ENCODE results near the gene TMEM229B. TPM values are rescaled to one million over a fixed set of nuclear protein-coding genes. Genes with fewer than 3 reads are reported as not detected.

TMEM229B gene
- total RNA-seq, result 10 to 100 TPM; 19.0 to 41.7 (median 32.3) TPM
- 37.1 TPM for total RNA-seq (2013)
- total RNA-seq, result 1.2 to 54.1 (median 24.7) reads per million in 29 experiments

DNA sequence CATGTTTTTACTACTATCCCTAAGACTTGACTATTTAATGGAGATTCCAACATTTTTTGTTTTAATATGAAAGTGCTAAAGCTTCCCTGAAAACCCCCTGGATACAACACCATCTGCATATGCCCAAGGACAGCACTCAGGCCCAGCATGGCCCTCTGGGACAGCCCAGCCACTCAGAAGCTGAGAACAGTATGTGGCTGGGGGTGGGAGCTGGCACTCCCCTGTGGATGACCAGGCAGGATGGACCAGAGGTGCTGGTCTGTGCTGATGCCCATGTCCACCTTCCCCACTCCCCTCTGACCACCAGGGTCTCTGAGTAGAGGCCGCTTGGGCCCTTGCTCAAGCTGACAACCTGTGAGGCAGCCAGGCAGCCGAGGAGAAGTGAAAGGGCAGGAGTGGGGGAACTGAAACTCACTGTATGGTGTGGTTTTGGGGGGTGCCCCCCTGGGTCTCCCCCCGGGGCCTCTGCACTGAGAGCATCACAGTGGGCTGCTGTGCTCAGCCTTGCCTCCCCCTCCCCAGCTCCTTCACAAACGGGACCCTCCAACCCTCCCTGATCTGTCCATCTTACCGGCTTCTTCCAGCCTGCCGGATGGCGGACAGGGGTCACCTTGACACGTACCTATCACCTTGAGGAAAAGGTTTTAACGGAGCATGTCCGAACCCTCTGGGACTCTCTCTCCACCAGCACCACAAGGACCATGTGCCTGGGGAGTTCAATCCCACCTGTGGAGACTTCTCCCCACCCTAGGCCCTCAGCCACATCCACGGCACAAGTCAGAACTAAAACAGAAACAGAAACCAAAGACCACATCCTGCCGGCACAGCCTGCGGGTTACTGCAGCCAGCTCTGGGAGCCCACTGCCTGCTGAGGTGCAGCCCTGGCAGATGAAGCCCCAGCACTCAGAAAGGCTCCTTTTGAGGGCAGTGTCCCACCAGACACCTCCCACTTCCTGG is at the start of gene TMEM229B:
Gene TMEM229B (minus strand): TSS at position 785 of the 957 bp plus-strand sequence. CDS start 14,798 bp downstream, outside the sequence.
- Histone ChIP-seq H3K27ac (ENCODE audit: low read length) (peak within 1 kb of the TSS; percentile 95), H3K4me1 (ENCODE audit: control insufficient read depth in 1 of 2, extremely low read depth in 1 of 2, insufficient read depth in 2 of 2, low read length in 2 of 2) (peaks cover 15 to 53% of the 10 kb centered on the region in 2 experiments), H3K27me3 (replicated peaks in 1 of 2; ENCODE audit: control insufficient read depth in 2 of 2, extremely low read depth in 1 of 2, insufficient read depth in 2 of 2, low read length in 1 of 2) (no peaks in the 10 kb centered on the region), H3K4me3 (ENCODE audit: control insufficient read depth in 1 of 2, extremely low read depth in 1 of 2, low read length in 1 of 2) (peak within 1 kb of the TSS; percentile 79 to 82), H3K9me3 (no peaks in the 10 kb centered on the region), H3K36me3 (ENCODE audit: control insufficient read depth in 2 of 2, extremely low read depth in 1 of 2, insufficient read depth in 1 of 2, low read length in 1 of 2) (peaks cover 12 to 33% of the 10 kb centered on the region in 2 donors)
- peaks cover 73 to 86% (median 84%) of the 10 kb centered on the region in 3 donors for H3K4me1 Mint-ChIP-seq
- peak within 1 kb of the TSS; percentile 99 to 100 for H3K27ac Mint-ChIP-seq
- under 1% methylated on average over 9 of the region's 13 CpGs for WGBS (ENCODE audit: insufficient coverage)
- POLR2A ChIA-PET, result interaction anchor here in 1 of 2 donors (0.5 kb wide), 1 partner anchor 12 kb away, joined by 4 read pairs; no protein-coding TSS in a partner anchor
- ATAC-seq (replicated peaks in 1 of 4) (peak; percentile 98 to 99 (median 99)), DNase-seq (peak; percentile 59 to 85 (median 74))
- no peaks in the 10 kb centered on the region for H3K27me3 Mint-ChIP-seq
- peaks cover 38% of the 10 kb centered on the region for H3K36me3 Mint-ChIP-seq
- peak within 1 kb of the TSS; percentile 94 to 97 (median 96) for H3K4me3 Mint-ChIP-seq
- CTCF ChIA-PET, result interaction anchor here (0.5 to 1.1 kb wide), 3 partner anchors 11 to 103 kb away, joined by 3 read pairs; no protein-coding TSS in a partner anchor
- H3K9me3 Mint-ChIP-seq, result peaks cover 1 to 8% (median 7%) of the 10 kb centered on the region in 3 donors

GRCh38 chr14:67537736-67538135 is 49.2 kb upstream of the TMEM229B start:
- CTCF ChIA-PET, result interaction anchor here in 1 of 2 donors (0.6 to 1.5 kb wide), 2 partner anchors 78 to 110 kb away, joined by 3 read pairs; no protein-coding TSS in a partner anchor

DNA sequence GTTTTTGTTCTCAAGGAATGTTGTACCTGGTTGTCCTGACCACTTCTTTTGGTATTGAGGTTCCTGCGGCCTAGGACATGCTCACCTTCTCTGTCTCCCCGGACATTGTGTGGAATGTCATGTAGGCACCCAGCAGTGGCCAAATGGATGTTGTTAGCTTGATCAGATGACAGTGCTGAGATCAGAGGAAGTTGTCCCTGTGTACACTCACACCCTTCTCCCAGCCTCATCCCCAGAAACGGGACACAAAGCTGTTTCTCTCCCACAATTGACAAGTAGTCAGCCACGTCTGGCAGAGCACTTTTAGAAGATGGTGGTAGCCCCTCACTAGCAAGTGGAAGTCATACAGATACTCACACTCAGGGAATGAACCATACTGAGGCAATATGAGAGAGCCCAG is 47.6 kb upstream of the TMEM229B start:
- ChIA-PET CTCF (interaction anchor here in 1 of 2 donors (0.6 kb wide), 1 partner anchor 84 kb away, joined by 3 read pairs; no protein-coding TSS in a partner anchor), POLR2A (interaction anchor here in 1 of 2 donors (0.6 kb wide), 1 partner anchor 47 kb away, joined by 4 read pairs; no protein-coding TSS in a partner anchor)
- no peaks in the 10 kb centered on the region for H3K9me3 Mint-ChIP-seq
- H3K36me3 ChIP-seq (ENCODE audit: control insufficient read depth in 2 of 2, extremely low read depth in 1 of 2, insufficient read depth in 1 of 2, low read length in 1 of 2), result no peaks in the 10 kb centered on the region
- peaks cover 0 to 23% of the 10 kb centered on the region in 2 experiments for H3K27me3 ChIP-seq (replicated peaks in 1 of 2; ENCODE audit: control insufficient read depth in 2 of 2, extremely low read depth in 1 of 2, insufficient read depth in 2 of 2, low read length in 1 of 2)
- no peak overlapping the region for H3K4me3 Mint-ChIP-seq
- H3K4me3 ChIP-seq (ENCODE audit: control insufficient read depth in 1 of 2, extremely low read depth in 1 of 2, low read length in 1 of 2), result no peak overlapping the region
- H3K9me3 ChIP-seq, result no peaks in the 10 kb centered on the region
- H3K36me3 Mint-ChIP-seq, result no peaks in the 10 kb centered on the region
- WGBS (ENCODE audit: insufficient coverage), result 73% methylated on average over 2 of the region's 4 CpGs
- H3K27ac Mint-ChIP-seq, result no peak overlapping the region
- ATAC-seq (replicated peaks in 1 of 4) (no peak), DNase-seq (no peak)
- H3K27me3 Mint-ChIP-seq, result peaks cover 18 to 36% of the 10 kb centered on the region in 2 donors
- peaks cover 0 to 12% of the 10 kb centered on the region in 2 experiments for H3K4me1 ChIP-seq (ENCODE audit: control insufficient read depth in 1 of 2, extremely low read depth in 1 of 2, insufficient read depth in 2 of 2, low read length in 2 of 2)
- H3K27ac ChIP-seq (ENCODE audit: low read length), result no peak overlapping the region
- peaks cover 0 to 8% (median 7%) of the 10 kb centered on the region in 3 donors for H3K4me1 Mint-ChIP-seq

More at GRCh38 chr14:67537736-67538135, 49.2 kb upstream of the TMEM229B start:
- H3K27me3 ChIP-seq (replicated peaks in 1 of 2; ENCODE audit: control insufficient read depth in 2 of 2, extremely low read depth in 1 of 2, insufficient read depth in 2 of 2, low read length in 1 of 2), result peaks cover 3 to 25% of the 10 kb centered on the region in 2 experiments
- Mint-ChIP-seq H3K9me3 (no peaks in the 10 kb centered on the region), H3K27me3 (peaks cover 24 to 38% of the 10 kb centered on the region in 2 donors), H3K27ac (no peak overlapping the region), H3K4me3 (no peak overlapping the region), H3K36me3 (no peaks in the 10 kb centered on the region), H3K4me1 (peaks cover 6 to 12% (median 11%) of the 10 kb centered on the region in 3 donors)
- H3K9me3 ChIP-seq, result no peaks in the 10 kb centered on the region
- no CpG with 5 or more reads among the region's 3 CpGs for WGBS (ENCODE audit: insufficient coverage)
- no peaks in the 10 kb centered on the region for H3K36me3 ChIP-seq (ENCODE audit: control insufficient read depth in 2 of 2, extremely low read depth in 1 of 2, insufficient read depth in 1 of 2, low read length in 1 of 2)
- ATAC-seq (replicated peaks in 1 of 4) (no peak), DNase-seq (no peak)
- H3K4me3 ChIP-seq (ENCODE audit: control insufficient read depth in 1 of 2, extremely low read depth in 1 of 2, low read length in 1 of 2), result no peak overlapping the region
- peaks cover 0 to 12% of the 10 kb centered on the region in 2 experiments for H3K4me1 ChIP-seq (ENCODE audit: control insufficient read depth in 1 of 2, extremely low read depth in 1 of 2, insufficient read depth in 2 of 2, low read length in 2 of 2)
- POLR2A ChIA-PET, result no interaction called here
- H3K27ac ChIP-seq (ENCODE audit: low read length), result no peak overlapping the region

DNA sequence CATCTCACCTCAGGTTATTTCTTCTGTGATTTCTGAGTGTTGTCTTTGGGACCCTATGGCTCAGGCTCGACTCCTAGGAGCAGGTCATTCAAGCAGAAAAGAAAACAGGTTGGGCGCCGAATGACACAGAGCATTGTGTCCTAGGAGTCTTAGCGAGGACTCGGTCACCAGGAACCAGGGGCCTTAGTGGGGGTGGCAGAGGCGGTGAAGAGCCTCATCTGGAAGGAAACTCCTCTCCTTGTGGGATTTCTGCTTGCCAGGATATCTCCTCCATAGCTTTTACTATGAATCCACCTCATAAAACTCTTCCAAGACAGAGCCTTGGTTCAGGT is 45.2 kb upstream of the TMEM229B start:
- Mint-ChIP-seq H3K36me3 (no peaks in the 10 kb centered on the region), H3K27me3 (peaks cover 18 to 38% of the 10 kb centered on the region in 2 donors), H3K27ac (no peak overlapping the region), H3K4me1 (peaks cover 0 to 8% (median 7%) of the 10 kb centered on the region in 3 donors), H3K4me3 (peak overlapping the region; percentile 69 to 75 (median 73)), H3K9me3 (no peaks in the 10 kb centered on the region)
- Histone ChIP-seq H3K27ac (ENCODE audit: low read length) (no peak overlapping the region), H3K4me3 (ENCODE audit: control insufficient read depth in 1 of 2, extremely low read depth in 1 of 2, low read length in 1 of 2) (peak overlapping the region in 1 of 2 donors; percentile 68), H3K27me3 (replicated peaks in 1 of 2; ENCODE audit: control insufficient read depth in 2 of 2, extremely low read depth in 1 of 2, insufficient read depth in 2 of 2, low read length in 1 of 2) (peaks cover 0 to 25% of the 10 kb centered on the region in 2 experiments), H3K4me1 (ENCODE audit: control insufficient read depth in 1 of 2, extremely low read depth in 1 of 2, insufficient read depth in 2 of 2, low read length in 2 of 2) (peaks cover 0 to 12% of the 10 kb centered on the region in 2 experiments), H3K36me3 (ENCODE audit: control insufficient read depth in 2 of 2, extremely low read depth in 1 of 2, insufficient read depth in 1 of 2, low read length in 1 of 2) (no peaks in the 10 kb centered on the region), H3K9me3 (no peaks in the 10 kb centered on the region)
- ATAC-seq (replicated peaks in 1 of 4) (no peak), DNase-seq (no peak)
- WGBS (ENCODE audit: insufficient coverage), result 71% methylated on average over 5 of the region's 6 CpGs
- POLR2A ChIA-PET, result no interaction called here
- CTCF ChIA-PET, result no interaction called here

GRCh38 chr14:67532998-67533753 is 44.7 kb upstream of the TMEM229B start, which contains the start of gene PLEKHH1:
Gene PLEKHH1 (plus strand): TSS chr14:67533290. CDS start chr14:67541868, 8,578 bp downstream.
- ATAC-seq (replicated peaks in 1 of 4) (peak; percentile 86 to 93 (median 92)), DNase-seq (peak in 27 of 35 experiments; percentile 4 to 55 (median 26))
- Histone ChIP-seq H3K27ac (ENCODE audit: low read length) (no peak within 1 kb of the TSS), H3K9me3 (no peaks in the 10 kb centered on the region), H3K27me3 (replicated peaks in 1 of 2; ENCODE audit: control insufficient read depth in 2 of 2, extremely low read depth in 1 of 2, insufficient read depth in 2 of 2, low read length in 1 of 2) (peaks cover 0 to 25% of the 10 kb centered on the region in 2 experiments), H3K36me3 (ENCODE audit: control insufficient read depth in 2 of 2, extremely low read depth in 1 of 2, insufficient read depth in 1 of 2, low read length in 1 of 2) (no peaks in the 10 kb centered on the region), H3K4me1 (ENCODE audit: control insufficient read depth in 1 of 2, extremely low read depth in 1 of 2, insufficient read depth in 2 of 2, low read length in 2 of 2) (peaks cover 0 to 12% of the 10 kb centered on the region in 2 experiments), H3K4me3 (ENCODE audit: control insufficient read depth in 1 of 2, extremely low read depth in 1 of 2, low read length in 1 of 2) (peak within 1 kb of the TSS; percentile 31 to 68)
- H3K27me3 Mint-ChIP-seq, result peaks cover 23 to 38% of the 10 kb centered on the region in 2 donors
- peak within 1 kb of the TSS; percentile 69 to 75 (median 73) for H3K4me3 Mint-ChIP-seq
- ChIA-PET POLR2A (no interaction called here), CTCF (no interaction called here)
- no peak within 1 kb of the TSS for H3K27ac Mint-ChIP-seq
- H3K4me1 Mint-ChIP-seq, result peaks cover 0 to 8% (median 7%) of the 10 kb centered on the region in 3 donors
- H3K9me3 Mint-ChIP-seq, result no peaks in the 10 kb centered on the region
- WGBS (ENCODE audit: insufficient coverage), result under 1% methylated on average over 79 of the region's 86 CpGs
- H3K36me3 Mint-ChIP-seq, result no peaks in the 10 kb centered on the region
